Measurements from ENCODE around the gene ADGRD1. TPM values are rescaled to one million over a fixed set of nuclear protein-coding genes. Genes with fewer than 3 reads are reported as not detected.

Gene ADGRD1
- total RNA-seq, 1 experiment from 2014 or later: not detected

DNA sequence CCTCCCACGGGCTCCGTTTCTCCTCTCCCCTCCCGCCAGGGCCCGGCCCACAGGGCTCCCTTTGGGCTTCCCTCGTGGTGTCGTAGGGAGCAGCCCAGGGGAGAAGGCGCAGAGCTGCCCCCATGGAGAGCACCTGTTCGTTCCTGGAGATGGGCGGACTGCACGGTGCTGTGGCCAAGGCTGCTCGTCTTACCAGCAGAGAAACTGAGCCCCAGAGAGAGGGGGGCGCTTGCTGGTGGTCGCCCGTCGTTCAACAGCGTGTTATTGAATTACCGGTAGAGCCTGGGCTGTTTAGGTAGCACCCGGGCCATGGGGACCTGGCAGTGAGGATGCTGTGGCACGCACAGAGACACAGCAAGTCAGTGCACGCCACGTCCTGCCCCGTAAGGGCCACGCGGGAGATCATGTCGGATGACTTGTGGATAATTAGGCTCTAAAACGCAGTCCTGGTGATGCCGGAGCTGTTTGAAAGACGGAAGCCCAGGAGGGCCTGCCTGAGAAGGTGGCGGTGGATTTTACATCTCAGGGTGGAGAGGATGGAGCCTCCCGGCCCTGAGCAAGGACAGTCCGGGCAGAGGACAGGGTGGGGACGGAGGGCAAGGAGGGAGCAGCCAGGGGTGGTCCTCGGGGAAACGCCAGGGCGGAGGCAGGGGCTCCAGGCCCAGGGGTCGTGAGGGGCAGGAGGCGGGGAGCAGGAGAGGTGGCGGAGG, 134.4 kb downstream of the ADGRD1 start:
- in situ Hi-C loops (cut with HindIII; ENCODE audit: low pct_unique_long_range_greater_than_20kb, low sequenced_read_pairs): no loop called here
- no peak for DNase-seq (ENCODE audit: low read depth)

GRCh38 chr12:131088701-131089530, 135.2 kb downstream of the ADGRD1 start:
- in situ Hi-C loops (cut with HindIII; ENCODE audit: low pct_unique_long_range_greater_than_20kb, low sequenced_read_pairs): no loop called here
- DNase-seq (ENCODE audit: low read depth): no peak

DNA sequence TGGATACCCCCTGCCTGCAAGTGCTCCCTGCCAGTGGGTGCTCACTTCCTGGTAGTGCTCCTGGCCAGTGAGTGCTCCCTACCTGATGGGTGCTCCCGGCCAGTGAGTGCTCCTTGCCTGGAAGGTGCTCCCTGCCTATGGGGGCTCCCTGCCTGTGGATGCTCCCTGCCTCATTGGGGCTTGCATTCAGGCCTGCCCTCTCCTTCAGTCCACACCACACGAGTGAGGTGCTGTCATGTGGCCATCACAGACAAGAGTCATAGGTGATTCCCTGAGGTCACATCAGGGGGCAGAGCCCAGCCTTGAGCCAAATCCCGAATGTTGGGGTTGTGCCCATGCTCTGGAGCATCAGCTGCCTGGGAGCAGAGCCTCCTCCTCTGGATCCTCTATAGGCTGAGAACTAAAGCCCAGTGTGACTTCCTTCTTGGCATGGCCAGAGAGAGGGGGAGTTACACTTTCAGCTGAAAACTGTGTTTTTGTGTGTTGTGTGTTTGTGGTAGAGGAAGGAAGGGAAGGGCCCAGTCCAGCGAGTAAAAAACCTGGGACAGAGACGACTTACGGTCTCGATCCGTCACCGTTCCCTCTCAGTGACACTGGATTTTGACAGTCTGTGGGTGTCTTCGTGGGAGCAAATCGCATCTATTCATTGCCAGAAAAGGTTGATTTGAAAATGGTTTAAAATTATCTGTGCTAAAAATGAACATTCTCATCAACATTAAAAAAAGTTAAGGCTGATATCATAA, 136.0 kb downstream of the ADGRD1 start:
- DNase-seq (ENCODE audit: low read depth): no peak
- in situ Hi-C loops (cut with HindIII; ENCODE audit: low pct_unique_long_range_greater_than_20kb, low sequenced_read_pairs): no loop called here

GRCh38 chr12:131090274-131091210, 136.8 kb downstream of the ADGRD1 start:
- DNase-seq (ENCODE audit: low read depth): no peak
- in situ Hi-C loops (cut with HindIII; ENCODE audit: low pct_unique_long_range_greater_than_20kb, low sequenced_read_pairs): no loop called here

GRCh38 chr12:131091413-131091975, 137.8 kb downstream of the ADGRD1 start:
- in situ Hi-C loops (cut with HindIII; ENCODE audit: low pct_unique_long_range_greater_than_20kb, low sequenced_read_pairs): no loop called here
- DNase-seq (ENCODE audit: low read depth): no peak

DNA sequence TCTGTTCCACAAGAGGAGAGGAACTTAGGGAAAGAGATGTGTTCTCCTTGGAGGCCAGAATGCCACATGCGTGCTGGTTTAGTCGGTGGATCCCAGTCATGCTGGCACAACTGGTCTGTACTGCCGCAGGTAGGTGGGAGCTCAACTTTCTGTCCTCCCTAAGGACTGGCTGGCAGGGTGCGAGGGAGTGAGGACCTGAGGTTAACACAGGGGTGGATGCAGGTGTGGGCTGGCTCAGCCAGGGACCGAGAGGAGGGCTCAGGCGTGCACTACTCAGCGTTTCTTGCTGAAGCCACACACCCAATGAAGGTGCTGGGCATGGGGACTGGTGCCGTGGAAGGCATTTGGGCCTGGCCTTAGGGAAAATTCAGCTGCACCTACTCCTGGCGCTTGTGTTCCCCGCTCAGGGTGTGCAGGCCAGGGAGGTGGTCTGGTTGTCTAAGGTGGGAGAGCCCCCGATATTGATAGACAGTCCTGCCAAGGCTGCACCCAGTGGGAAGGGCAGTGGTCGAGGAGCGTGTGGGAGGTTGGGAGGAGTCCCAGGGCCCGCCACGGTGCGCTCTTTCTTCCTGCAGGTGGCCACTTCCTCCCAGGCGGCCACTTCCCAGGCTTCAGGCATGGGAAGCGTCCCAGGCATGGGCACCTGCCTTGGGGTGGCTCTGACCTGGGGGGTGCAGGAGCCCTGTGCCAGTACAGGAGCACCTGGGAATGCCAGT, 138.4 kb downstream of the ADGRD1 start:
- no peak for DNase-seq (ENCODE audit: low read depth)
- in situ Hi-C loops (cut with HindIII; ENCODE audit: low pct_unique_long_range_greater_than_20kb, low sequenced_read_pairs): no loop called here

GRCh38 chr12:131092901-131093603, 139.3 kb downstream of the ADGRD1 start:
- in situ Hi-C loops (cut with HindIII; ENCODE audit: low pct_unique_long_range_greater_than_20kb, low sequenced_read_pairs): no loop called here
- no peak for DNase-seq (ENCODE audit: low read depth)

DNA sequence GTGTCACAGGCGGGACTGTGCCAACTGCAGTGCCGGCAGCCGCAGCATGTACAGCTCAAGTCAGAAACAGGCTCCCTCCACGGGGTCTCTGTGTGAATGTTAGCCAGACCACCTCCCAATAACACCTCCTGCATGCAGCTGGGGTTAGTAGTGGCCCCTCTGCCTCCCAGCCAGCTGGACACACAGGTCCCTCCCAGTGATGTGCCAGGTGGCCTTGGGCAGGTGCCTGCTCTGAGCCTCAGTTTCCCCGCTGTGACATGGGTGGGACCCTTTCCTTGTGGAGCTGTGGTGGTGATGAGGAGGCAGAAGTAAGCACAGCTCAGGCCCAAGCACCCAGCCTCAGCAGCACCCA, 139.9 kb downstream of the ADGRD1 start:
- DNase-seq (ENCODE audit: low read depth): no peak
- in situ Hi-C loops (cut with HindIII; ENCODE audit: low pct_unique_long_range_greater_than_20kb, low sequenced_read_pairs): no loop called here

DNA sequence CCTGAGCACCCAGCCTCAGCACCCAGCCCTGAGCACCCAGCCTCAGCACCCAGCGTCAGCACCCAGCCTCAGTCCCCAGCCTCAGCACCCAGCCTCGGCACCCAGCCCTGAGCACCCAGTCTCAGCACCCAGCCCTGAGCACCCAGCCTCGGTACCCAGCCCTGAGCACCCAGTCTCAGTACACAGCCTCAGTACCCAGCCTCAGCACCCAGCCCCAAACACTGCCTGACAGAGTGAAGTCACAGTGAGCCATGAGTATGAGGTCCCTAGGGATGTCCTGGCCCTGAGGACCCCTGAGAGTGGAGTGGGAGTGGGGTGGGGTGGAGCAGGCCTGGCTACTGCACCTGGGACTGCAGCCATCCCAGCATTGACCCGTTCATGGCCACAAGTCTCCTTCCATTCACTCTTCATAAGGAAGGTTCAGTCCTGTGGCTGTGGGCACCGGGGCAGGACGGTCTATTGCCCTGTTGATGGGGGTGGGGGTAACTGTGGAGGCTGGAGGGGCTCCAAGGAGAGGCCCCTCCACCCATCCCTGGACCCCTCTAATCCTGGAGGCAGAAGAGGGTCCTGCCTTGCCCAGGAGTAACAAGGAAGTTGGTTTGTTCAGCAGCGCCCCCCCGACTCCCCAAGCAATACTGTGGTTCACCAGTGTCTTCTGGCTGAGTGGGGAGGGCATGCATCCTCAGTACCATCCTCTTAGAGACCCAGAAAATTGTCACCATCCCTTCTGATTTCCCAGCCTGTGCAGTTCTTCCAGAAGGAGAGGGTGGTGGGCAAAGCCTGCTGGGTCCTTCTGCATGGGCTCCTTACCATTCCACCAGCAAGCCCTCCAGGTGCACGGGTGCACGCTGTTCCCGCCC, 140.5 kb downstream of the ADGRD1 start:
- in situ Hi-C loops (cut with HindIII; ENCODE audit: low pct_unique_long_range_greater_than_20kb, low sequenced_read_pairs): no loop called here

GRCh38 chr12:131094831-131095805, 141.4 kb downstream of the ADGRD1 start:
- in situ Hi-C loops (cut with HindIII; ENCODE audit: low pct_unique_long_range_greater_than_20kb, low sequenced_read_pairs): no loop called here
- DNase-seq (ENCODE audit: low read depth): no peak

More for the DNA sequence above, 140.5 kb downstream of the ADGRD1 start:
- DNase-seq (ENCODE audit: low read depth): no peak

GRCh38 chr12:131095826-131096680, 142.3 kb downstream of the ADGRD1 start:
- in situ Hi-C loops (cut with HindIII; ENCODE audit: low pct_unique_long_range_greater_than_20kb, low sequenced_read_pairs): no loop called here
- no peak for DNase-seq (ENCODE audit: low read depth)

GRCh38 chr12:131096681-131097181, 143.0 kb downstream of the ADGRD1 start:
- in situ Hi-C loops (cut with HindIII; ENCODE audit: low pct_unique_long_range_greater_than_20kb, low sequenced_read_pairs): no loop called here
- no peak for DNase-seq (ENCODE audit: low read depth)

DNA sequence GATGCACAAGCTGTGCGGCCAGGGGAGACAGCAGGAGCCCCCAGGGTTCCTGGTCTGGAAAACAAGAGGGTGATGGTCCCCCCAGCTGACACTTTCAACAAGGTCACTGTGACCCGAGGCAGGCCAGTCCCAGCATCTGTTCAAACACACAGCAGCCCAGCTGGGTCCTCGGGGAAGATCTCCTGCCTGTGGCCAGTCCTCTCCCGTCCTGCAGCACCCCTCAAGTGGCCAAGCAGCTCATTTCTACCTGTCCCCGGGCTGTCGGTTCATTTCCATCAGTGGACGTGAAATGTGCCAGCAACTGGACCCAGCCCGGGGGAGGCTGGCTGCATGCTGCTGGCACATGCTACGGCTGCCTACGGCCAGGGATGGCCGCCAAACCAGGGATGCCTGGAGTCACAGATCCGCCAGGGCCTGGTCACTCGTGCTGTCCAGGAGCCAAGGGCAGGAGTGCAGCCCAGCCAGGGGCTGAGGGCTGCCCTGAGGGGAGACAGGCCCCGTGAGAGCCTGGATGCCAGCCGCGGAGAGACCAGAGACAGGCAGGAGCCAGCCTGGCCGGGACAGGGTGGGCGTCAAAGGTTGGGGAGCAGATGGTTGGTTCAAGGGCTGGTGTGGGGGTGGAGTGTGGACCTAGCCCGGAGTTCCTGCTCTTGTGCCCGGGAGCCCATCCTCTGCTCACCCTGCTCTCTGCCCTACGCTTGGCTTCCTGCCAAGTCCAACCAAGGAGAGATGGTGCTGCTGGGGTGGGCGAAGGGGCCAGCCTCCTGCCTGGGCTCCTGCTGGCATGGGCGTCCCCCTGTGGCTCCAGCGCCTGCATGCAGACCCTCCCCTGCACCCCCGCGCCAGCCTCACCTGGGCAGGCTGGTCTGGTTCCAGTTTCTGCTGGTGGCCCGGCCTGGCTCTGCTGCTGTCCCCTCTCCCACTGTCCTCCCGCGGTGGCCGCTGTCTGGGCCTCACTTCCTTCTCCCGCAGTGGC, 143.8 kb downstream of the ADGRD1 start:
- in situ Hi-C loops (cut with HindIII; ENCODE audit: low pct_unique_long_range_greater_than_20kb, low sequenced_read_pairs): no loop called here
- no peak for DNase-seq (ENCODE audit: low read depth)

All from Caki2 (cell line).